GM12875 (cell line): Measurements from ENCODE around the gene PSENEN.

Experiments used
- H3K4me3 ChIP-seq: one replicate; pipeline ENCODE4 v1.5.1; 2011; ENCODE audit warnings: low read depth, low read length, control low read depth
- CTCF ChIP-seq: IDR thresholded peaks from 2 replicates; pipeline ENCODE4 v1.5.1; 2011; ENCODE audit warnings: low read depth, mild to moderate bottlenecking, control low read depth, inconsistent platforms, low read length, moderate library complexity, borderline replicate concordance; ENCODE audit not compliant: insufficient read depth

The PSENEN gene

DNA sequence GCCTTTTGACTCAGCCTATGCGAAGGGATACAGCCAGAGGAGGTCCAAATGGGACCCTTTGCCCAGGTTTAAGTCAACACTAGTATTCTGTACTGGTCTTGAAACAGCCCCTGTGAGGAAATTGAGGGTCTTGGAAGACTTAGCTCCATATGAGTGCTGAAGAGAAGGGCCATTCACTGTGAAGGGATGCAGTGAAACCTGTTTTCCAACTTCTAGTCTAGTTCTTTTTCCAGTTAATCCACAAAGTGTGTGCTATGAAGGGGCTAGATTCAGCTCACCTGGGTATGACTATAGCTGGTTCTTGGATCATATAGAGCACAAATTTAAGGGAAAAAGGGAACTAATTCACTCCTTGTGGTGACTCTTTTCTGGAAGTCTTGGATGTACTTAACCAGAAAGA, 37.1 kb upstream of the PSENEN start:
- H3K4me3 ChIP-seq, result no peak overlapping the region
- no peak for TF ChIP-seq CTCF

DNA sequence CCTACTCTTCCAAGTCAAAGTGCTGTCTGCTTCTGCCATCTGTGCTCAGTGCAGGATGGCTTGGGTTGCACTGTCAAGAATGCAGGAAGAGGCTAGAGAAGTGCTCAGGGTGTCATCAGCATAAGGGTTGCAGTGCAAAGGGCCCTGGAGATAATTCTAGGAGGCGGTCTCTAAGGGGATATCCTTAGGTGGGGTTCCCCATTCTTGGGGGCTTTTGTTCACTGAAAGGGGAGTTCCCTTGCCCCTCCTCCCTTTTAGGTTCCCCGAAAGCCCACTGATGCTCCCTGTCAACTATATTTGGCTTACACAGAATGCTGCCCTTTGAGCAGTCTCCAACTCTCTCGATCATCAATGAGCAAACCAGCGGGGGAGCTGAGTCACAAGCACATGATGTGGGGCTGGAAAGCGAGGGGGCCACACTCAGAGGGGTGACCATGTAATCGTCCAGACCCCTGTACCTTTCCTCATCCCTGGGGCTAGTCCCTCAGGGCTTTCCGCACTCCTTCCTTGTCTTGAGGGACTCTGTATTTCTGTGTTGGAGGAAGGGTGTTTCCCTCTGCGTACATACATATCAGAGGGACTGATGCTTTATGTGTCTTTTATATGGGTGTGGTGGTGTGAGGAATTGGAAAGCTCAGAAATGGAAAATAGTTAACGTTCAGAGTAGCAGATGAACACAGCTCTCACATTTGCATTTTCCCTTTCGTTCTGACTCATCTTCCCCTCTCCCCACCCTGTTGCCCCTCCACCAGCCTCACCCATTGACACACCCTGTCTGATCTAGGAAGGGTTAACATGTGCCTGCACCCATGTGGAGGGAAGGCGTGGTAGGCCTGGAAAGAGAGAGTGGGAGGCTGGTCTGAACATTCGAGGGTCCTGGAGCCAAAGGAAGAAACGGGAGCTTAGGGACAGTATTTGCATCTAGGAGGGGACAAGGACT, 34.4 kb upstream of the PSENEN start:
- TF ChIP-seq CTCF, result no peak
- peak overlapping the region; percentile 28 for H3K4me3 ChIP-seq

GRCh38 chr19:35712567-35713505, 32.6 kb upstream of the PSENEN start:
- H3K4me3 ChIP-seq, result peak overlapping the region; percentile 57
- no peak for TF ChIP-seq CTCF

DNA sequence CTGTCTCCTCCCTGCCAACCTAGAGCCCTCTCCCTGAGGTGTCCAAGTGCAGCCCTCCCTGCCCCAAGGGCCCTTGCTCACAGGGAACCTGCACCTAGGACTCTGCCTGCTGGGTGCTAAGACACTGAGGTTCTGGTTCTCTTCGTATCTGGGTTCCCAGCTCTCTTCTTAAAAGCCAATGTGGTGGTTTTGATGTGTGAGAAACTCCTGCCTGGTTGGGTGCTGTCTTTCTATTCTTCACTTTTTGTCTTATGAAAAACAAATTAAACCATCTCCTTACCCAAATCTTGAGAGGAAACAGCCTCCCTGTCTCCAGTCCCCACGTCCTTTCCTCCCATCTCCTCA, 32.0 kb upstream of the PSENEN start:
- no peak for TF ChIP-seq CTCF
- peak overlapping the region; percentile 57 for H3K4me3 ChIP-seq

GRCh38 chr19:35713904-35714495, 31.5 kb upstream of the PSENEN start:
- no peak for TF ChIP-seq CTCF
- peak overlapping the region; percentile 57 for H3K4me3 ChIP-seq

DNA sequence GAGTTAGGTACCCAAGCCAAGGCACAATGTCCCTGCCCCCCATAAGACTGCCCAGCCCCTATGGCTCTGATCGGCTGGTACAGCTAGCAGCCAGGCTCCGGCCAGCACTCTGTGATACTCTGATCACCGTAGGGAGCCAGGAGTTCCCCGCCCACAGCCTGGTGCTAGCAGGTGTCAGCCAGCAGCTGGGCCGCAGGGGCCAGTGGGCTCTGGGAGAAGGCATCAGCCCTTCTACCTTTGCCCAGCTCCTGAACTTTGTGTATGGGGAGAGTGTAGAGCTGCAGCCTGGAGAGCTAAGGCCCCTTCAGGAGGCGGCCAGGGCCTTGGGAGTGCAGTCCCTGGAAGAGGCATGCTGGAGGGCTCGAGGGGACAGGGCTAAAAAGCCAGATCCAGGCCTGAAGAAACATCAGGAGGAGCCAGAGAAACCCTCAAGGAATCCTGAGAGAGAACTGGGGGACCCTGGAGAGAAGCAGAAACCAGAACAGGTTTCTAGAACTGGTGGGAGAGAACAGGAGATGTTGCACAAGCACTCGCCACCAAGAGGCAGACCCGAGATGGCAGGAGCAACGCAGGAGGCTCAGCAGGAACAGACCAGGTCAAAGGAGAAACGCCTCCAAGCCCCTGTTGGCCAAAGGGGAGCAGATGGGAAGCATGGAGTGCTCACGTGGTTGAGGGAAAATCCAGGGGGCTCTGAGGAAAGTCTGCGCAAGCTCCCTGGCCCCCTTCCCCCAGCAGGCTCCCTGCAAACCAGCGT, 30.7 kb upstream of the PSENEN start:
- peak overlapping the region; percentile 57 for H3K4me3 ChIP-seq
- peak; percentile 57 for TF ChIP-seq CTCF
